Mononuclear cell (primary cell): ENCODE data around the gene SOWAHB. TPM values are rescaled to one million over a fixed set of nuclear protein-coding genes. Genes with fewer than 3 reads are reported as not detected.

Source experiments
- H3K27me3 ChIP-seq: 2 replicates; pipeline ENCODE4 v1.6.0; 2011; ENCODE audit warnings: low read length, control low read depth; ENCODE audit not compliant: insufficient read depth
- H3K4me1 ChIP-seq: 2 replicates; pipeline ENCODE4 v1.5.1; 2011; ENCODE audit warnings: mild to moderate bottlenecking, low read length, control low read depth; ENCODE audit not compliant: insufficient read depth
- H3K4me3 ChIP-seq: 2 replicates; pipeline ENCODE4 v1.5.1; 2011; ENCODE audit warnings: mild to moderate bottlenecking, low read length, moderate library complexity
- H3K9me3 ChIP-seq: 2 replicates; pipeline ENCODE4 v1.5.1; 2011; ENCODE audit warnings: low read depth, mild to moderate bottlenecking, control low read depth, low read length
- total RNA-seq: library from RNA; depleted of rRNA; stranded (reverse); fragments of >200 nt; gene quantifications from one replicate; pipeline ENCODE4 v1.2.3, GENCODE V29; 2012

SOWAHB gene
- total RNA-seq, 1 donor, result not detected

DNA sequence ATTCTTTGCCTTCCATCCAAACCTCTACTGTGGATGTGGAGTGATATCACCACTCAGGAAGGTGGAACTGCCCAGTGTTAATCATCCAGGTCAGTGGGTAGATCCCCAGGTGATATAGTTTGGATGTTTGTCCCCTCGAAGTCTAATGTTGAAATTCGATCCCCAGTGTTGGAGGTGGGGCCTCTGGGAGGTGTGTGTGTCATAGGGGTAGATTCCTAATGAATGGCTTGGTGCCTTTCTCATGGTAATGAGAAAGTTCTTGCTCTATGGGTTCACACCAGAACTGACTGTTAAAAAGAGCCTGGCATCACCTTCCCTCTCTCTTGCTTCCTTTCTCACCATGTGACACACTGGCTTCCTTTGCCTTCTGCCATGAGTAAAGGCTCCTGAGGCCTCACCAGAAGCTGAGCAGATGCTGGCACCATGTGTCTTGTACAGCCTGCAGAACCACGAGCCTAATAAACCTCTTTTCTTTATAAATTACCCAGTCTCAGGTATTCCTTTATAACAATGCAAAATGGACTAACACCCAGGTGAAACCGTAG, 6.8 kb upstream of the SOWAHB start:
- no peaks in the 10 kb centered on the region for H3K9me3 ChIP-seq
- no peak overlapping the region for H3K4me3 ChIP-seq
- H3K4me1 ChIP-seq, result no peaks in the 10 kb centered on the region
- H3K27me3 ChIP-seq, result peaks cover 15% of the 10 kb centered on the region

DNA sequence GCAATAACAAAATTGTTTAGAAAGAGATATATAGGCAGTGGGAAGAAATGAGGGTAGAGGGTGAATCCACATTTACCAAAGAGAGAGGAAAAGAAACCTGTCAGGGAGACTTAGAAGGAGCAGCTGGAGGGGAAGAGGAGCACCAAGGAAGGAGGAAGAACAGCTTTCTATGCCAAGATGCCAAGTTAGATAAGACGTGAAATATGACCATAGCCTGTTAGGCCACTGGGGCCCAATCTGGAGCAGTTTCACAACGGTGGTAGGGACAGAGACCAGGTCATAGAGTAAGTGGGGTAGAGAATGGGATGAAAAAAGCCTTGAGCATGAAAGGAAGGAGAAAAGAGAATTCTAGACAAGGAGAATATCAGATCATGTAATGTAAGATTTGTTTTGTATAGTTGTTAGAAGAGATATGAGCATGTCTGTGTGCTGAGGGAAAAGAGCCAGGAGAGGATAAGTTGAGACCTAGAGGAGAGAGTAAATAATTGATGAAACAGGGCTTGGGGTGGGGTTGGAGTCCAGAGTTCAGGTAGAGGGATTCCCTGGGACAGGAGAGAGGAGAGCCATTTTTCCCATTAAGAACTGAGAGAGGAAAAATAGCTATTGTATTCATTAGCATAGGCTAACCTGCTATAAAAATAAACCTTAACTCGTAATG, 4.4 kb upstream of the SOWAHB start:
- Histone ChIP-seq H3K27me3 (peaks cover 33% of the 10 kb centered on the region), H3K9me3 (no peaks in the 10 kb centered on the region), H3K4me1 (peaks cover 9% of the 10 kb centered on the region), H3K4me3 (no peak overlapping the region)

- Histone ChIP-seq H3K9me3 (no peaks in the 10 kb centered on the region), H3K4me3 (no peak overlapping the region), H3K27me3 (peaks cover 59% of the 10 kb centered on the region), H3K4me1 (peaks cover 13% of the 10 kb centered on the region)
Observed at GRCh38 chr4:76898949-76899645, 1.2 kb upstream of the SOWAHB start.

- H3K27me3 ChIP-seq, result peaks cover 64% of the 10 kb centered on the region
- no peak overlapping the region for H3K4me3 ChIP-seq
- H3K4me1 ChIP-seq, result peaks cover 13% of the 10 kb centered on the region
- no peaks in the 10 kb centered on the region for H3K9me3 ChIP-seq
Observed at GRCh38 chr4:76898385-76898692, 395 bp upstream of the SOWAHB start.

GRCh38 chr4:76896614-76897535, 1.1 kb downstream of the SOWAHB start:
- Histone ChIP-seq H3K27me3 (peaks cover 74% of the 10 kb centered on the region), H3K4me3 (no peak overlapping the region), H3K4me1 (peaks cover 13% of the 10 kb centered on the region), H3K9me3 (no peaks in the 10 kb centered on the region)

GRCh38 chr4:76896048-76896447, 1.9 kb downstream of the SOWAHB start:
- H3K9me3 ChIP-seq, result no peaks in the 10 kb centered on the region
- peaks cover 69% of the 10 kb centered on the region for H3K27me3 ChIP-seq
- H3K4me1 ChIP-seq, result peaks cover 13% of the 10 kb centered on the region
- H3K4me3 ChIP-seq, result no peak overlapping the region

DNA sequence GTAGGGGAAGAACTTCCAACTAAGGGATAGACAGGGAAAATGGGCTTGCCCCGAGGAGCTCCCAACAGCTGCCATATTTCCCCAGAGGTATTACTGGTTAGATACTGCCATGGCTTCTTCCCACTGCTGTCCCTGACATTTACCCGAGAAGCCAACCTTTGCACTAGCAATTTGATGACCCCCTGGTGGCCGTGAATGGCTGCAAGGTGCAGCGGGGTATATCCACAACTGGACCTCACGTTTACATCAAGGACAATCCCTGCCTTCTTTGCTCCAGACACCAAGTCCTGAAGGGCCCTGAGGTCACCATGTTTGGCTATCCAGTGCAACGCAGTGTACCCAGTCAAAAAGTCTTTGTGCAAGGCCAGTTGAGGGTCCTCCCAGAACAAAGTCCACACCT, 2.3 kb downstream of the SOWAHB start:
- H3K4me3 ChIP-seq, result no peak overlapping the region
- H3K9me3 ChIP-seq, result no peaks in the 10 kb centered on the region
- peaks cover 68% of the 10 kb centered on the region for H3K27me3 ChIP-seq
- peaks cover 13% of the 10 kb centered on the region for H3K4me1 ChIP-seq

DNA sequence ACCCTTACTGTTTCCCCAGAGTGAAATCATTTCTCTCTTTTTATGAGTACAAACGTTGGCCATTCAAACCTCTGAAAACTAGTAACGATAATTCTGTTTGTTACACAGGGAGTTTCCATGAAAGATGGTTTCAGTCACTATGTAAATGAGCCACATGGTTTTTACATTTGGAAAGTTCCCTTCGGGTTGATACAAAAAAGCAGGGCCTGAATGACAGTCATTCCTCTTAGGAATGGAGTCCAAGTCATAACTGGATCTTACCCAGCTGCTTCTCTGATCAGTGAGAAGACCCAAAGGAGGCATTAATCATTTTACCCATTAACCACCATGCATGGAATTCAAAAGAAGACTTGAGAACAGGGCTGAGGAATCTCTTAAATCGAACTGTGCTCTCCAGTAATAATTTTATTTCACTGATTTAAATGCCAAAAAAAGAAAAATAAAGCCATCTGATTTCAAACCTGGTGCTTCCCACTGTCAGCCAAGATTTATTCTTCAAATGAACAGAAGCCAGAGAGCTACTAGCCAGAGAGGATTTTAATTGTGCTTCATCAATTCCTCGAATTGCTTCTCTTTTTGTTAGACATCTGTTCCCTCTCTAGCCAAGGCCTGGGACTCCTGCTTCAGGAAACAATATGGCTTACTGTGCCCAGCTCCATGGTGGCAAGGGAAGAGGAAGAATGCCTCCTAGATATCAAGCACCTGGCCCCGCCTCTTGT, 3.2 kb downstream of the SOWAHB start:
- Histone ChIP-seq H3K27me3 (peaks cover 64% of the 10 kb centered on the region), H3K4me3 (no peak overlapping the region), H3K9me3 (no peaks in the 10 kb centered on the region), H3K4me1 (peaks cover 13% of the 10 kb centered on the region)

DNA sequence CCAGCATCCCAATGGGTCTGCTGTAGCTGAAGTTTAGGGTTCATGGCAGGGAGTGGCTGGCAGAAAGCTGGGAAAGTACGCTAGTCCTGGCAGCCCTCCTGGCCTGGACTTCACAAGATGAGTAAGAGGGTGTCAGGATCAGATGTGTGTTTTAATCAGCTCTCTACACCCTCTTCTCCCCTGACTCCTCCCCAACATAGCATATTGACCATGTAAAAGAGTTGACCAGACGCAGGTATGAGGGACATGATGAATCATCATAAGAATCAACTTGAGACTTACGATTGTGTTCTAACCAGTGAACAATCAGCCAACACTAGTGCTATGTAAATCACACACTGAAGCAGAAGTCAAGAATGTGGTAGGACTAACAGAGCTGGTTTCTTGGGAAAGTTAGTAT, 5.3 kb downstream of the SOWAHB start:
- no peaks in the 10 kb centered on the region for H3K9me3 ChIP-seq
- no peak overlapping the region for H3K4me3 ChIP-seq
- H3K4me1 ChIP-seq, result peaks cover 6% of the 10 kb centered on the region
- peaks cover 48% of the 10 kb centered on the region for H3K27me3 ChIP-seq

GRCh38 chr4:76892001-76892400, 5.9 kb downstream of the SOWAHB start:
- Histone ChIP-seq H3K27me3 (peaks cover 47% of the 10 kb centered on the region), H3K4me1 (peaks cover under 1% of the 10 kb centered on the region), H3K4me3 (no peak overlapping the region), H3K9me3 (no peaks in the 10 kb centered on the region)

- H3K9me3 ChIP-seq, result no peaks in the 10 kb centered on the region
- H3K27me3 ChIP-seq, result peaks cover 6% of the 10 kb centered on the region
- H3K4me1 ChIP-seq, result no peaks in the 10 kb centered on the region
Observed at GRCh38 chr4:76886848-76887441, 11.0 kb downstream of the SOWAHB start.

GRCh38 chr4:76886214-76886613, 11.7 kb downstream of the SOWAHB start:
- H3K4me3 ChIP-seq, result no peak overlapping the region
- H3K4me1 ChIP-seq, result no peaks in the 10 kb centered on the region
- H3K9me3 ChIP-seq, result no peaks in the 10 kb centered on the region
- H3K27me3 ChIP-seq, result peaks cover 6% of the 10 kb centered on the region

More at GRCh38 chr4:76886848-76887441, 11.0 kb downstream of the SOWAHB start:
- H3K4me3 ChIP-seq, result no peak overlapping the region

DNA sequence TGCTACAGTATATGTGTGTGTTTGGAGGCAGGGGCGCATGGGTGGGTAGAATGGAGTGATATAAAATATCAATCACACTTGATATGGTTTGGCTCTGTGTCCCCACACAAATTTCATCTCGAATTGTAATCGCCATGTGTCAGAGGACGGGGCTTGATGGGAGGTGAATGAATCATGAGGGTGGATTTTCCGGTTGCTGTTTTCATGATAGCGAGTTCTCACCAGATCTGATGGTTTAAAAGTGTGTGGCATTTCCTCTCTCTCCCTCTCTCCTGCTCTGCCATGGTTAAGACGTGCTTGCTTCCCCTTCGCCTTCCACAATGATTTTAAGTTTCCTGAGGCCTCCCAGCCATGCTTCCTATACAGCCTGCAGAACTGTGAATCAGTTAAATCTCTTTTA, 14.8 kb downstream of the SOWAHB start:
- no peaks in the 10 kb centered on the region for H3K4me1 ChIP-seq
- no peak overlapping the region for H3K4me3 ChIP-seq
- H3K9me3 ChIP-seq, result no peaks in the 10 kb centered on the region
- peaks cover 3% of the 10 kb centered on the region for H3K27me3 ChIP-seq

DNA sequence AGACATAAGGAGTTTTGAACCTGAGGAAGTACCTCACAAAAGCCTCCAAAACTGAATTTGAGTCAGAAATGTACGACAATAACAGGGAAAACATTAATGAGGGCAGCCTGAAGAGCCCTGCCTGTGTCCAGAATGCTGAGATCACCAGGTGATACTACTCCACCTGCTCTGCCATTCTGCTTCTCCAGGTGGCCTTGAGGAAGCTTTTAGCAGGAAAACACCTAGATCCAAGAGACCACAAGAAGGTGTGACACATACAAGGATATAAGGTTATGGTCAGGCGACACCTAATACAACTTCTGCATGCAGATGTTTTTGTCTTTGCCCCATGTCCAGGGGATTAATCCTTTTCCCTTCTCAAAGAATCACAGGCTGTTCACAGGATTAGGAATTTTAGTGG, 15.3 kb downstream of the SOWAHB start:
- Histone ChIP-seq H3K27me3 (peaks cover 3% of the 10 kb centered on the region), H3K9me3 (no peaks in the 10 kb centered on the region), H3K4me3 (no peak overlapping the region), H3K4me1 (no peaks in the 10 kb centered on the region)
